ENCODE results near the gene TULP4. TPM values are rescaled to one million over a fixed set of nuclear protein-coding genes. Genes with fewer than 3 reads are reported as not detected.

TULP4 gene
- total RNA-seq, 1 donor from 2014 or later = 252 TPM

DNA sequence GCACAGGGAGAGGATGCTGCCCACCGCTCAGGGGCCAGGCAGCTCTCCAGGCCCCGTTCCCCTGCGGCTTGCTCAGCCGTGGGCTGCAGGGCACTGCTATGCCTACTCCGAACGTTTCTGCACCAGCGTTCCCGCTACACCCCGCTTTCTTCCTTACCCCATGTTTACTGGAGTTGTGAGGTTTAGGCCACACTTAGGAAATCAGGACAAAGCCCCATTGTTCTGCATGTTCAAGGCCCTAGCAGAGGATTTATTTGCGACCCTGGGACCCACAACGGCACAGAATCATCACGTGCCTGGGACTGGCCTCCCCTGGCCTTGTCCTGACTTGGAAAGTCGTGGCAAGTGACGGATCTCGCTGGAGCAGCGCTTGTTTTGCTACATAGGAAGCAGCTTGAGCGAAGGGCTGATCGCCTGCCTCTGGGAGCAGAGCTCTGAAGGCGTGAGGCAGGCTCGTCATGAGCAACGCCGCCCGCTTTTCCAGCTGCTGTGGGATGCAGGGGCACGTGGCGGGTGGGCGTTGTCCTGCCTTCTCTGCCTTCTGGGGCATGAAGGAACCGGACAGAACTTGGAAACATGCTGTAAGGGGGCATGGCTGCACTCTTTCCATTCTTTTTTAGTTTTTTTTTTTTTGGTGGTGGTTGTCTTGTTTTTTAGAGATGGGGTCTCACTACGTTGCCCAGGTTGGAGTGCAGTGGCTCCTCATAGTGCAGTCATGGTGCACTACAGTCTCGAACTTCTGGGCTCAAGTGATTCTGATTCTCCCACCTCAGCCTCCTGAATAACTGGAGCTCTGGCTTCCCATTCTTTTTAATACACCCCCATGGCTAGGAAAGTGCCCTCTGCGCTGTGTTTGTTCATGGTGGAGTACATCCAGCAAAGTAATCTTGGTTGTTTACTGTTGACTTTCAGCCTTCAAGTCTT is 233.0 kb downstream of the TULP4 start:
- Histone ChIP-seq H3K27ac (no peak overlapping the region), H3K79me2 (ENCODE audit: low read depth) (no peaks in the 10 kb centered on the region), H2AFZ (replicated peaks) (no peak overlapping the region), H3K36me3 (no peaks in the 10 kb centered on the region), H3K4me2 (no peak overlapping the region), H3F3A (ENCODE audit: low read depth) (no peaks in the 10 kb centered on the region), H3K27me3 (no peaks in the 10 kb centered on the region), H4K20me1 (ENCODE audit: low read depth) (peaks cover 6% of the 10 kb centered on the region), H3K4me1 (peaks cover 5% of the 10 kb centered on the region), H3K9ac (no peak overlapping the region), H3K4me3 (no peak overlapping the region), H3K9me3 (ENCODE audit: low read depth) (no peaks in the 10 kb centered on the region)
- no peaks in the 10 kb centered on the region for H3K4me1 Mint-ChIP-seq
- H3K4me3 Mint-ChIP-seq = no peak overlapping the region
- no peak overlapping the region for H3K27ac Mint-ChIP-seq
- TF ChIP-seq, protein P1, sequence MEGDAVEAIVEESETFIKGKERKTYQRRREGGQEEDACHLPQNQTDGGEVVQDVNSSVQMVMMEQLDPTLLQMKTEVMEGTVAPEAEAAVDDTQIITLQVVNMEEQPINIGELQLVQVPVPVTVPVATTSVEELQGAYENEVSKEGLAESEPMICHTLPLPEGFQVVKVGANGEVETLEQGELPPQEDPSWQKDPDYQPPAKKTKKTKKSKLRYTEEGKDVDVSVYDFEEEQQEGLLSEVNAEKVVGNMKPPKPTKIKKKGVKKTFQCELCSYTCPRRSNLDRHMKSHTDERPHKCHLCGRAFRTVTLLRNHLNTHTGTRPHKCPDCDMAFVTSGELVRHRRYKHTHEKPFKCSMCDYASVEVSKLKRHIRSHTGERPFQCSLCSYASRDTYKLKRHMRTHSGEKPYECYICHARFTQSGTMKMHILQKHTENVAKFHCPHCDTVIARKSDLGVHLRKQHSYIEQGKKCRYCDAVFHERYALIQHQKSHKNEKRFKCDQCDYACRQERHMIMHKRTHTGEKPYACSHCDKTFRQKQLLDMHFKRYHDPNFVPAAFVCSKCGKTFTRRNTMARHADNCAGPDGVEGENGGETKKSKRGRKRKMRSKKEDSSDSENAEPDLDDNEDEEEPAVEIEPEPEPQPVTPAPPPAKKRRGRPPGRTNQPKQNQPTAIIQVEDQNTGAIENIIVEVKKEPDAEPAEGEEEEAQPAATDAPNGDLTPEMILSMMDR (IDR thresholded peaks at IDR 0.05) = no peak
- no peak for TF ChIP-seq EZH2phosphoT487 (IDR thresholded peaks at IDR 0.05)
- TF ChIP-seq EZH2 (IDR thresholded peaks at IDR 0.05) = no peak
- H3K27me3 Mint-ChIP-seq (ENCODE audit: insufficient read depth, low read depth) = peaks cover 5% of the 10 kb centered on the region
- DNase-seq (ENCODE audit: low spot score) = no peak
- H3K36me3 Mint-ChIP-seq = peaks cover 2% of the 10 kb centered on the region
- H3K9me3 Mint-ChIP-seq = no peaks in the 10 kb centered on the region

DNA sequence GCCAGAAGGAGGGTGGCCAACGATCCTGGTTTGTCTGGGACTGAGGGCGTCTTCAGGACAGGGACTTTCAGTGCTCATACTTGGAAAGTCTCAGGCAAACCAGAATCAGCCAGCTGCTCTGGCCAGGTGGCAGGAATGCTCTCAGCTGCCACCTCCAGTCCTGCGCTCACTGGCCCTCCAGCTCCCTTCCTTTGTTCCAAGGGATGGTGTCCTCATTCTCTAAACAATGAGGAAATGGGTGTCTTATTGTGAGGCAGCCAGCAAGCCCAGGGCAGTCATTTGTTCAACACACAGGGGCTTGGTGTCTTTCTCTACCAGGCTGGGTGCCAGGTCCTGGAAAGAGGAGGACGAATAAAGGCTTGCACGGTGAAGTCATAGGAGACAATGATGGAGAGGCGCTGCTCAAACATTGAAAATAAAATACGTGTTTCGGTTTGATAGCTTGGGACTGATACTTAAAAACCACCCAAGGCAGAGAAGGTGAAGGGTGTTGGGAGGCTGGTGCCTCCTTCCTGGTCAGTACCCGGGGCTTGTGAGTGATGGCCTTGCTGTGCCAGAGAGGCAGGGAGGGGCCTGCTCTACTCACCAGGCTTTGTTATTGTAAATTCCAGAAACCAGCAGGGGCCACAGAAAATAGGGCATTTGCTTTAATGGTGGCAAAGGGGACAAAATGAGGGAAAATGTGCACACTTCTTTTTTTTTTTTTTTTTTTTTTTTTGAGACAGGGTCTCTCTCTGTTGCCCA is 236.3 kb downstream of the TULP4 start:
- Histone ChIP-seq H3K9me3 (ENCODE audit: low read depth) (no peaks in the 10 kb centered on the region), H3K9ac (no peak overlapping the region), H3K4me2 (no peak overlapping the region), H3K79me2 (ENCODE audit: low read depth) (no peaks in the 10 kb centered on the region), H3K36me3 (no peaks in the 10 kb centered on the region), H3F3A (ENCODE audit: low read depth) (no peaks in the 10 kb centered on the region), H2AFZ (replicated peaks) (no peak overlapping the region), H4K20me1 (ENCODE audit: low read depth) (peaks cover 6% of the 10 kb centered on the region), H3K27ac (no peak overlapping the region), H3K27me3 (no peaks in the 10 kb centered on the region), H3K4me3 (no peak overlapping the region), H3K4me1 (peaks cover 5% of the 10 kb centered on the region)
- H3K9me3 Mint-ChIP-seq = no peaks in the 10 kb centered on the region
- no peak overlapping the region for H3K4me3 Mint-ChIP-seq
- DNase-seq (ENCODE audit: low spot score) = peak; percentile 41
- TF ChIP-seq, protein P1 (IDR thresholded peaks at IDR 0.05) = no peak
- TF ChIP-seq EZH2phosphoT487 (IDR thresholded peaks at IDR 0.05) (no peak), EZH2 (IDR thresholded peaks at IDR 0.05) (no peak)
- peaks cover 2% of the 10 kb centered on the region for H3K36me3 Mint-ChIP-seq
- no peak overlapping the region for H3K27ac Mint-ChIP-seq
- no peaks in the 10 kb centered on the region for H3K4me1 Mint-ChIP-seq
- H3K27me3 Mint-ChIP-seq (ENCODE audit: insufficient read depth, low read depth) = peaks cover 3% of the 10 kb centered on the region

DNA sequence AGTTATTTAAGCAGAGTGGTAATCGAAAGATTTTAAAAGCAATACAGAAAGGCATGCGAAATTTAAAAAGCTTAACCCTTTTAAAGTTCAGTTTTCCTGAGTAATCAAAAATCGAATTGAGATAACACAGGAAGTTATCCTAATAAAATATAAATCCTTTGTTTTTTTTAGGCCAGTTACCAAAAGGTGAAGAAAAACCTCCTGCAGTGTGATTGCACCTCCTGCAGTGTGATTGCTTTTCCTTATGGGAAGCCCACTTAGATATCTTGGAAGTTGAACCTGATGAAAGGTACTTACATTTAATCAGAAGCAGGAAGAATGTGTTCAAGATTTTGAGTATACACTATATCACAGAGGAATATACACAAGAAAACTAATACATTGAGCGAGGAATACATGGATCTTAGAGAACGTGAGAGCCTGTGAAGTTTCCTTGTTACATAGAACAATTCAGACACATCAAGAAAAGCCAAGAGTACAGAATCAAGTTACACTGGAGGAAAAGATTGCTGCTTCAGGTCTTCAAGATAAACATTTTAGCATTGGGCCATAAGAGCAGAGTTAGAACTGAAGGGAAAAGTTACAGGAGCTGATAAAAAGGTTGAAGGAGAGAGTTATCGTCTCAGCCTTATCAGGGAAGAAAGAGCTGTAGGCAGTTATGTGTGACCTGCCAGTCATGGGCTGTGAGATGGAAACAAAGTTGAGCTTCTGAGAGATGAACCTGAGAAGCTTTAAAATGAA is 240.0 kb downstream of the TULP4 start:
- no peaks in the 10 kb centered on the region for H3K4me1 Mint-ChIP-seq
- Histone ChIP-seq H3K36me3 (no peaks in the 10 kb centered on the region), H2AFZ (replicated peaks) (no peak overlapping the region), H3K27me3 (no peaks in the 10 kb centered on the region), H4K20me1 (ENCODE audit: low read depth) (no peaks in the 10 kb centered on the region), H3K4me3 (no peak overlapping the region), H3K9me3 (ENCODE audit: low read depth) (no peaks in the 10 kb centered on the region), H3K4me1 (no peaks in the 10 kb centered on the region), H3K27ac (no peak overlapping the region), H3K79me2 (ENCODE audit: low read depth) (no peaks in the 10 kb centered on the region), H3K4me2 (no peak overlapping the region), H3K9ac (no peak overlapping the region), H3F3A (ENCODE audit: low read depth) (no peaks in the 10 kb centered on the region)
- H3K27me3 Mint-ChIP-seq (ENCODE audit: insufficient read depth, low read depth) = no peaks in the 10 kb centered on the region
- no peak for DNase-seq (ENCODE audit: low spot score)
- no peak overlapping the region for H3K4me3 Mint-ChIP-seq
- TF ChIP-seq EZH2phosphoT487 (IDR thresholded peaks at IDR 0.05) (no peak), EZH2 (IDR thresholded peaks at IDR 0.05) (no peak)
- TF ChIP-seq, protein P1 (IDR thresholded peaks at IDR 0.05) = no peak
- H3K36me3 Mint-ChIP-seq = no peaks in the 10 kb centered on the region
- H3K27ac Mint-ChIP-seq = no peak overlapping the region
- H3K9me3 Mint-ChIP-seq = no peaks in the 10 kb centered on the region

Measured in neural progenitor cell (in vitro differentiated cells).